Kidney capillary endothelial cell (primary cell): ENCODE results near the gene SLC25A40.
"Not testable (repeated sequence)": the region's sequence is repeated elsewhere in the genome, so short reads cannot be mapped to it uniquely, and the experiment has no call there.

Experiments
- DNase-seq: peaks from one replicate; pipeline ENCODE4 v3.0.0-alpha.2; 2018; ENCODE audit warnings: low spot score

The SLC25A40 gene

GRCh38 chr7:87876040-87876868 is at the start of gene SLC25A40, which contains the start of gene DBF4:
SLC25A40 (minus strand) TSS chr7:87876360; CDS start chr7:87858727, 17,633 bp downstream.
DBF4 (plus strand) TSS chr7:87876493; CDS start chr7:87876733, 240 bp downstream.
- DNase-seq = peak; percentile 92

- DNase-seq = not testable (repeated sequence)
Measured at GRCh38 chr7:87922759-87923395, 46.7 kb upstream of the SLC25A40 start.

GRCh38 chr7:87920578-87920977 is 44.4 kb upstream of the SLC25A40 start:
- no peak for DNase-seq

GRCh38 chr7:87919875-87920274 is 43.7 kb upstream of the SLC25A40 start:
- no peak for DNase-seq

GRCh38 chr7:87918740-87919139 is 42.6 kb upstream of the SLC25A40 start:
- DNase-seq = no peak

- DNase-seq = no peak
Measured at GRCh38 chr7:87912121-87912520, 36.0 kb upstream of the SLC25A40 start.

- DNase-seq = not testable (repeated sequence)
Measured at GRCh38 chr7:87908814-87909213, 32.7 kb upstream of the SLC25A40 start.

GRCh38 chr7:87907136-87907906 is 31.2 kb upstream of the SLC25A40 start:
- DNase-seq = not testable (repeated sequence)

GRCh38 chr7:87899255-87899654 is 23.1 kb upstream of the SLC25A40 start:
- DNase-seq = no peak

GRCh38 chr7:87895363-87895762 is 19.2 kb upstream of the SLC25A40 start:
- no peak for DNase-seq

- peak; percentile 33 for DNase-seq
Measured at GRCh38 chr7:87886875-87887274, 10.7 kb upstream of the SLC25A40 start.

GRCh38 chr7:87885018-87885417 is 8.9 kb upstream of the SLC25A40 start:
- DNase-seq = no peak

- DNase-seq = no peak
Measured at GRCh38 chr7:87882151-87882937, 6.2 kb upstream of the SLC25A40 start.

- DNase-seq = no peak
Measured at GRCh38 chr7:87878208-87878735, 2.1 kb upstream of the SLC25A40 start.

GRCh38 chr7:87877366-87878040 is 1.3 kb upstream of the SLC25A40 start:
- DNase-seq = no peak

- peak; percentile 55 for DNase-seq
Measured at GRCh38 chr7:87876869-87877234, 692 bp upstream of the SLC25A40 start.

GRCh38 chr7:87875151-87876039 is 765 bp downstream of the SLC25A40 start:
- DNase-seq = no peak

GRCh38 chr7:87874066-87874465 is 2.1 kb downstream of the SLC25A40 start:
- DNase-seq = no peak

- DNase-seq = not testable (repeated sequence)
Measured at GRCh38 chr7:87873328-87873727, 2.8 kb downstream of the SLC25A40 start.

GRCh38 chr7:87872346-87872745 is 3.8 kb downstream of the SLC25A40 start:
- DNase-seq = no peak
